C4-2B (cell line): ENCODE data around the gene PQBP1.
"Not testable (repeated sequence)": the region's sequence is repeated elsewhere in the genome, so short reads cannot be mapped to it uniquely, and the experiment has no call there.

Experiments used
- H3K27ac ChIP-seq: fragments of 450-650 bp; 2 replicates; pipeline ENCODE4 v1.5.1; 2017
- CTCF ChIP-seq: fragments of 450-650 bp; conservative IDR thresholded peaks from 2 replicates; pipeline ENCODE4 v1.5.1; 2017; ENCODE audit warnings: mild to moderate bottlenecking
- ZFX ChIP-seq: fragments of 450-650 bp; IDR thresholded peaks from 2 replicates; pipeline ENCODE4 v1.6.1; 2017

Gene PQBP1

GRCh38 chrX:48897625-48898306 is at the start of gene PQBP1, which contains the start of gene TIMM17B:
Gene PQBP1 (plus strand): TSS chrX:48897930. CDS start chrX:48898510, 580 bp downstream.
Gene TIMM17B (minus strand): TSS chrX:48897768. CDS start chrX:48897749, 19 bp downstream.
- TF ChIP-seq ZFX (peak; percentile 26; the same call in 1 of the 2 replicates), CTCF (no peak)
- peak within 1 kb of the TSS; percentile 98 for H3K27ac ChIP-seq

- TF ChIP-seq CTCF, result no peak
- H3K27ac ChIP-seq, result no peak overlapping the region
Measured at GRCh38 chrX:48848847-48849246, 48.9 kb upstream of the PQBP1 start.

- TF ChIP-seq CTCF (no peak), ZFX (no peak)
- H3K27ac ChIP-seq, result no peak overlapping the region
Measured at GRCh38 chrX:48852857-48853256, 44.9 kb upstream of the PQBP1 start.

- H3K27ac ChIP-seq, result not testable (repeated sequence)
Measured at GRCh38 chrX:48853494-48853893, 44.2 kb upstream of the PQBP1 start.

GRCh38 chrX:48854121-48854804 is 43.5 kb upstream of the PQBP1 start:
- not testable (repeated sequence) for H3K27ac ChIP-seq

GRCh38 chrX:48854898-48855297 is 42.8 kb upstream of the PQBP1 start:
- H3K27ac ChIP-seq, result no peak overlapping the region
- TF ChIP-seq ZFX, result no peak
- 0 out of 2 replicates have a peak, but pooled peaks have one; percentile 12 for TF ChIP-seq CTCF

GRCh38 chrX:48864210-48864609 is 33.5 kb upstream of the PQBP1 start:
- TF ChIP-seq CTCF (no peak), ZFX (no peak)
- H3K27ac ChIP-seq, result no peak overlapping the region

- H3K27ac ChIP-seq, result not testable (repeated sequence)
Measured at GRCh38 chrX:48872017-48872416, 25.7 kb upstream of the PQBP1 start.

GRCh38 chrX:48876944-48877343 is 20.8 kb upstream of the PQBP1 start:
- H3K27ac ChIP-seq, result not testable (repeated sequence)
